GM12892 (cell line): ENCODE data around the gene ZNRF3.

Experiments used
- DNase-seq: peaks from one replicate; pipeline ENCODE4 v3.0.0; 2011; ENCODE audit not compliant: insufficient read length
- FAIRE-seq: peaks from 2 replicates; lab custom pipeline; 2011; peaks lifted over from hg19 to GRCh38; lab: Jason Lieb, UNC
- POLR2A ChIP-seq: IDR thresholded peaks from 2 replicates; pipeline ENCODE4 v1.6.1; 2011; ENCODE audit warnings: low read depth, low read length, control low read depth
- POLR2AphosphoS5 ChIP-seq: IDR thresholded peaks from 2 replicates; pipeline ENCODE4 v1.6.1; 2011; ENCODE audit warnings: low read depth, low read length, control low read depth
- TAF1 ChIP-seq: IDR thresholded peaks from 2 replicates; pipeline ENCODE4 v1.6.1; 2011; ENCODE audit warnings: low read depth, mild to moderate bottlenecking, control low read depth, low read length, borderline replicate concordance

Gene ZNRF3

GRCh38 chr22:28915969-28916368, 32.6 kb downstream of the ZNRF3 start:
- FAIRE-seq (no peak), DNase-seq (no peak)
- TF ChIP-seq POLR2AphosphoS5 (no peak), POLR2A (no peak), TAF1 (no peak)

- TF ChIP-seq POLR2AphosphoS5: no peak
- no peak for TF ChIP-seq POLR2A
- no peak for TF ChIP-seq TAF1
- FAIRE-seq (no peak), DNase-seq (no peak)
Observed at GRCh38 chr22:28917747-28918549, 34.6 kb downstream of the ZNRF3 start.

GRCh38 chr22:28918550-28919271, 35.3 kb downstream of the ZNRF3 start:
- FAIRE-seq (no peak), DNase-seq (no peak)
- TF ChIP-seq TAF1: no peak
- no peak for TF ChIP-seq POLR2A
- TF ChIP-seq POLR2AphosphoS5: no peak

GRCh38 chr22:28920757-28921584, 37.6 kb downstream of the ZNRF3 start:
- DNase-seq: no peak
- no peak for TF ChIP-seq TAF1
- TF ChIP-seq POLR2AphosphoS5: no peak
- no peak for TF ChIP-seq POLR2A
- FAIRE-seq: no peak

GRCh38 chr22:28921585-28921879, 38.2 kb downstream of the ZNRF3 start:
- DNase-seq (no peak), FAIRE-seq (no peak)
- TF ChIP-seq POLR2AphosphoS5: no peak
- no peak for TF ChIP-seq TAF1
- TF ChIP-seq POLR2A: no peak

GRCh38 chr22:28922540-28923244, 39.3 kb downstream of the ZNRF3 start:
- TF ChIP-seq POLR2A: no peak
- no peak for TF ChIP-seq TAF1
- TF ChIP-seq POLR2AphosphoS5: no peak
- FAIRE-seq (no peak), DNase-seq (no peak)

- FAIRE-seq (no peak), DNase-seq (no peak)
- no peak for TF ChIP-seq POLR2A
- TF ChIP-seq TAF1: no peak
- no peak for TF ChIP-seq POLR2AphosphoS5
Observed at GRCh38 chr22:28923826-28924732, 40.7 kb downstream of the ZNRF3 start.

GRCh38 chr22:28925916-28926315, 42.5 kb downstream of the ZNRF3 start:
- FAIRE-seq (no peak), DNase-seq (no peak)
- no peak for TF ChIP-seq POLR2AphosphoS5
- no peak for TF ChIP-seq TAF1
- no peak for TF ChIP-seq POLR2A

GRCh38 chr22:28927630-28928029, 44.3 kb downstream of the ZNRF3 start:
- no peak for DNase-seq
- TF ChIP-seq POLR2A: no peak
- TF ChIP-seq TAF1: no peak
- no peak for TF ChIP-seq POLR2AphosphoS5
- FAIRE-seq: no peak

- FAIRE-seq (no peak), DNase-seq (no peak)
- TF ChIP-seq POLR2A: no peak
- TF ChIP-seq TAF1: no peak
- no peak for TF ChIP-seq POLR2AphosphoS5
Observed at GRCh38 chr22:28929197-28929596, 45.8 kb downstream of the ZNRF3 start.
